ENCODE measurements around the gene GGCT. TPM values are rescaled to one million over a fixed set of nuclear protein-coding genes. Genes with fewer than 3 reads are reported as not detected.

GGCT gene
- total RNA-seq, 2 donors from 2014 or later = 14.7 to 54.0 TPM

GRCh38 chr7:30549931-30550493 lies 45.4 kb upstream of the GGCT start:
- intact Hi-C loops (cut with DNase I) = no loop called here
- WGBS = 77% methylated on average over 7 of the region's 7 CpGs

GRCh38 chr7:30548845-30549244 lies 44.2 kb upstream of the GGCT start:
- Histone ChIP-seq H3K4me1 (replicated peaks) (no peaks in the 10 kb centered on the region), H3K36me3 (no peaks in the 10 kb centered on the region), H3K4me3 (no peak overlapping the region), H3K27me3 (replicated peaks; ENCODE audit: insufficient read depth) (no peaks in the 10 kb centered on the region), H3K9me3 (no peaks in the 10 kb centered on the region), H3K27ac (peak overlapping the region; percentile 47 to 71)
- 12% methylated on average over 6 of the region's 6 CpGs for WGBS
- peak; percentile 74 for DNase-seq (ENCODE audit: low spot score)
- intact Hi-C loops (cut with DNase I) = no loop called here
- TF ChIP-seq POLR2AphosphoS5 (IDR thresholded peaks at IDR 0.05) (peak; percentile 71), CTCF (IDR thresholded peaks at IDR 0.05) (peak; percentile 49 to 95 (median 88)), POLR2A (IDR thresholded peaks at IDR 0.05) (no peak)

More at GRCh38 chr7:30549931-30550493, 45.4 kb upstream of the GGCT start:
- DNase-seq (ENCODE audit: low spot score) = no peak
- TF ChIP-seq POLR2AphosphoS5 (IDR thresholded peaks at IDR 0.05) (no peak), CTCF (IDR thresholded peaks at IDR 0.05) (no peak), POLR2A (IDR thresholded peaks at IDR 0.05) (no peak)
- Histone ChIP-seq H3K27me3 (replicated peaks; ENCODE audit: insufficient read depth) (no peaks in the 10 kb centered on the region), H3K36me3 (no peaks in the 10 kb centered on the region), H3K27ac (peak overlapping the region; percentile 80 to 82), H3K4me3 (no peak overlapping the region), H3K9me3 (no peaks in the 10 kb centered on the region), H3K4me1 (replicated peaks) (no peaks in the 10 kb centered on the region)

- TF ChIP-seq POLR2A (IDR thresholded peaks at IDR 0.05) (no peak), POLR2AphosphoS5 (IDR thresholded peaks at IDR 0.05) (no peak), CTCF (IDR thresholded peaks at IDR 0.05) (no peak)
- 96% methylated on average over 4 of the region's 4 CpGs for WGBS
- DNase-seq (ENCODE audit: low spot score) = no peak
- Histone ChIP-seq H3K36me3 (no peaks in the 10 kb centered on the region), H3K9me3 (no peaks in the 10 kb centered on the region), H3K4me3 (no peak overlapping the region), H3K27ac (no peak overlapping the region), H3K4me1 (replicated peaks) (no peaks in the 10 kb centered on the region), H3K27me3 (replicated peaks; ENCODE audit: insufficient read depth) (no peaks in the 10 kb centered on the region)
- intact Hi-C loops (cut with DNase I) = no loop called here
Observed at GRCh38 chr7:30546596-30546995, 42.0 kb upstream of the GGCT start.

- no peak overlapping the region for H3K4me3 ChIP-seq
- TF ChIP-seq CTCF (IDR thresholded peaks at IDR 0.05) = no peak
- TF ChIP-seq POLR2AphosphoS5 (IDR thresholded peaks at IDR 0.05) = no peak
- no peak for TF ChIP-seq POLR2A (IDR thresholded peaks at IDR 0.05)
- no peaks in the 10 kb centered on the region for H3K27me3 ChIP-seq (replicated peaks; ENCODE audit: insufficient read depth)
- DNase-seq (ENCODE audit: low spot score) = no peak
- H3K27ac ChIP-seq = no peak overlapping the region
- intact Hi-C loops (cut with DNase I) = no loop called here
- no peaks in the 10 kb centered on the region for H3K36me3 ChIP-seq
- H3K4me1 ChIP-seq (replicated peaks) = no peaks in the 10 kb centered on the region
- H3K9me3 ChIP-seq = no peaks in the 10 kb centered on the region
- 65% methylated on average over 5 of the region's 5 CpGs for WGBS
Observed at GRCh38 chr7:30545791-30546555, 41.3 kb upstream of the GGCT start.
